Heart left ventricle (tissue), 13 donors: ENCODE measurements around the gene PAPOLA.

Experiments
- CTCF ChIP-seq, 12 donors: fragments of 200-600 bp; sonication (generic) in 4 of 12; IDR thresholded peaks; one replicate each; pipeline versions ENCODE4 v1.5.0 to v1.8.0; 2018 to 2022; ENCODE audit warnings: antibody characterized with exemption in 12 of 12, mild to moderate bottlenecking in 5 of 12
- POLR2A ChIP-seq, 2 donors: fragments of 450-650 bp; IDR thresholded peaks; one replicate each; pipeline ENCODE4 v1.6.1; 2017; ENCODE audit warnings: antibody characterized with exemption in 2 of 2, mild to moderate bottlenecking in 2 of 2, moderate library complexity in 2 of 2
- donor health status: ischemic (EF 13 %, LVEDD 7.1; RV severe dilation, severe dysfunction).
- donor health status: DM: no; HTN: yes; CAD: no.
- donor health status: DM: no; HTN: no; CAD: no.
- donor health status: ischemic (EF 25% LVEDD 6.9; RV normal size, moderate dysfunction).
- donor health status: ischemic (EF 25% LVEDD 5.7; RV mildly dilated, moderate dysfunction).
- donor health status: ischemic (EF 35%, LVEDD 5.7; RV mildly dilated, moderate dysfunction).
- donor health status: nonischemic (EF 11% LVEDD 7.7; RV severe dilation, severe dysfunction).
- donor health status: DM: yes; HTN: yes; CAD: no.
- donor health status: PGD.
- donor health status: ischemic (EF 29% LVEDD 5.4; RV normal size, mild dysfunction).
- donor health status: nonischemic (EF 23%, LVEDD 6.1; RV moderate dilation, normal function).

GRCh38 chr14:96464136-96464535 lies 38.0 kb upstream of the PAPOLA start:
- TF ChIP-seq CTCF (IDR thresholded peaks at IDR 0.05) (no peak), POLR2A (IDR thresholded peaks at IDR 0.05) (no peak)
